Measurements from ENCODE around the gene HTN1.
"Not testable (repeated sequence)": the region's sequence is repeated elsewhere in the genome, so short reads cannot be mapped to it uniquely, and the experiment has no call there.

The HTN1 gene

DNA sequence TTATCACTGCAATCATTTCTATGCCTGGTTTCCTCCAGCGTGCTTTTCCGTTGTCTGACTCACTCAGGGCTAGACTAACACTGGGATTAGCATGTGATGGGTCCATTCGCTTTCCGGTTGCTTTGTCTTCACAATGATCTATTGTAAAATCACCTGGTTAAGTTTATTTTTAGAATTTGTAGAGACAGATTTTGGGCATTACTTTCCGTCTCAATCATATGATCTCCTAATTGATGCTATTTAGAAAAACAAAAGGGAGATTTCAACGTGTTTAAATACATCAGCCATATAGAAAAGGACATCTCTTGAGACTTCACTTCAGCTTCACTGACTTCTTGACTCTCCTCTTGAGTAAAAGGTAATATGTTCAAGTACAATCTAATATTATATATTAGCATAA is at the start of gene HTN1:
Gene HTN1 (plus strand): TSS at position 301 of the 400 bp plus-strand sequence. CDS start 2,639 bp downstream, outside the sequence.
- DNase-seq = not testable (repeated sequence)

GRCh38 chr4:70000711-70001110 is 49.5 kb upstream of the HTN1 start:
- DNase-seq = no peak

DNA sequence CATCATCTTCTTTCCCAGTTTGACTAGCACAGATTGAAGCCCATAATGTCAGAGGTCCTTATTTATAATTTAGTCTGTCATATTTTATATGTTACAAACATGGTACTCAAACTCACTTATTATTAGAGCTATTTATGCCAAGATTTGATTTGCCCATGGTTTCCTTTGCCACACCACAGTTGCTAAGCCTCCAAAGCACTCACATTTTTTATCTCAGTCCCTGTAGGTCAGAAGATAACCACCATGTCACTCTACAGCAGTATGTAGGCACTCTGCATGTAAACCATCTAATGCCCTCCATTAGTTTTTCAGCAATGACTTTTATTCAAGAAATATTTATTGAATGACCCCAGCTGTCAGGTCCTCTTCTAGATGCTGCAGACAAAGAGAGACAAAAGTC is 47.7 kb upstream of the HTN1 start:
- no peak for DNase-seq

DNA sequence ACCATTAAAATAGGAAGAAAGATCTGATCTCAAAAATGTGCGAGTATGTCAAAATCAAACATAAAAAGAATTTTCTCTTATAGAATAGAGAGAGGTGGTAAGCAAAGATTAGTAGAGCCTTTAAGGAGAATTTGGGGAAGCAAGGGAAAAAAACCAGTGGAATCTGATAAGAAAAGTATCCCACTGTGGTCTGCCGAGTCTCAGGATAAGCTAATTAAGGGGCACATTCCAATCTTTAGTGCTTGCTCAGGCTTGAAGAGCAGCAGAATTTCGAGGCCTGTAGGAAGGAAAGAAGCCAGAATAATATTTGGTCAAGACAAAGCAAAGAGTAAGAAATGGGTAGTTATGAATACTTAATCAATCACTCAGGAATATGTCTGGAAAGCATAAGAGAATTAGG is 41.5 kb upstream of the HTN1 start:
- no peak for DNase-seq

GRCh38 chr4:70019006-70019405 is 31.2 kb upstream of the HTN1 start:
- not testable (repeated sequence) for DNase-seq

- no peak for DNase-seq
Observed at GRCh38 chr4:70023218-70023617, 27.0 kb upstream of the HTN1 start.

- no peak for DNase-seq
Observed at GRCh38 chr4:70027011-70027410, 23.2 kb upstream of the HTN1 start.

GRCh38 chr4:70028159-70028558 is 22.1 kb upstream of the HTN1 start, which contains the start of gene HTN3:
Gene HTN3, plus strand, starts transcription at chr4:70028459. Its CDS starts 2,282 bp downstream, at chr4:70030741.
- DNase-seq = not testable (repeated sequence)

GRCh38 chr4:70037559-70037958 is 12.7 kb upstream of the HTN1 start:
- DNase-seq = not testable (repeated sequence)

DNA sequence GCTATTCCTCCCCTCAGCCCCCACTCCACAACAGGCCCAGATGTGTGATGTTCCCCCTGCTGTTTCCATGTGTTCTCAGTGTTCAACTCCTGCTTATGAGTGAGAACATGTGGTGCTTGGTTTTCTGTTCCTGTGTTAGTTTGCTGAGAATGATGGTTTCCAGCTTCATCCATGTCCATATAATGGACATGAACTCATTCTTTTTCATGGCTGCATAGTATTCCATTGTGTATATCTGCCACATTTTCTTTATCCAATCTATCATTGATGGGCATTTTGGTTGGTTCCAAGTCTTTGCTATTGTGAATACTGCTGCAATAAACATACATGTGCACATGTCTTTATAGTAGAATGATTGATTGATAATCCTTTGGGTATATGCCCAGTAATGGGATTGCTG is 10.3 kb upstream of the HTN1 start:
- DNase-seq = not testable (repeated sequence)

DNA sequence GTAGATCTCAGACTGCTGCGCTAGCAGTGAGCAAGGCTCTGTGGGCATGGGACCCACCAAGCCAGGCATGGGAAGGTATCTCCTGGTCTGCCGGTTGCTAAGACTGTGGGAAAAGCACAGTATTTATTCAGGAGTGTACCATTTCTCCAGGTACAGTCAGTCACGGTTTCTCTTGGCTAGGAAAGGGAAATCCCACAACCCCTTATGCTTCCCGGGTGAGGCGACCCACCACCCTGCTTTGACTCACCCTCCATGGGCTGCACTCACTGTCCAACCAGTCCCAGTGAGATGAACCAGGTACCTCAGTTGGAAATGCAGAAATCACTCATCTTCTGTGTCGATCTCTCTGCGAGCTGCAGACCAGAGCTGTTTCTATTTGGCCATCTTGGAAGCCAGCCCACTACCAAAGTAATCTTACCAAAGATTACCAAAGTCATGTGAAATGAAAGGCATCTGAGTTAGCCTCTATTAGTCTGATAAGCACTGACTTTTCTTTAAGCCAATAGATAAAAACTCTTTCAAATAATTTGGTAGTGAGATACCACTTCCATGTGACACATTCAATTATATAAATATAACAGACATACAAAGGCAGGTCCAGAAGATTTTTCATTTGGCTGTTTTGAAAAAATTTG is 8.5 kb upstream of the HTN1 start:
- no peak for DNase-seq

- DNase-seq = not testable (repeated sequence)
Observed at GRCh38 chr4:70056534-70056933, 6.3 kb downstream of the HTN1 start.

- no peak for DNase-seq
Observed at GRCh38 chr4:70057651-70058050, 7.4 kb downstream of the HTN1 start.

GRCh38 chr4:70059149-70059548 is 8.9 kb downstream of the HTN1 start:
- no peak for DNase-seq

DNA sequence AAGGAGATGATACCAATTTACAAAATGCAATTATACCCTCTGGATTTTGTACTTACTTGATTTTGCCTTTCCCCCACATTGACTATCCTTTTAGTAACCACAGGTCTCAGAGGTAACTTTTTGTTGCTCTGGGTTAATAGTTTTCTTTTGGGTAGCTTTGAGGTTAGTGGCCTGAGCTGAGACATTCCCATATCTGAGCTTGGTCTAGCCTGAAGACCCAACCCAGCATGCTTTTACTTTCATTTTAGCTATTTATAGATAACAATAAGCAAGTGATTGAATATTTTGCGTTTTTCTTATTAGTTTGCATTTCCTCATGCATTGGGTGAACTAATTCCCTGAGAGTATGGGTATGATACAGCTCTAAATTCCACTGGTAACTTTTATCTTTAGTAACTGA is 11.8 kb downstream of the HTN1 start:
- no peak for DNase-seq

DNA sequence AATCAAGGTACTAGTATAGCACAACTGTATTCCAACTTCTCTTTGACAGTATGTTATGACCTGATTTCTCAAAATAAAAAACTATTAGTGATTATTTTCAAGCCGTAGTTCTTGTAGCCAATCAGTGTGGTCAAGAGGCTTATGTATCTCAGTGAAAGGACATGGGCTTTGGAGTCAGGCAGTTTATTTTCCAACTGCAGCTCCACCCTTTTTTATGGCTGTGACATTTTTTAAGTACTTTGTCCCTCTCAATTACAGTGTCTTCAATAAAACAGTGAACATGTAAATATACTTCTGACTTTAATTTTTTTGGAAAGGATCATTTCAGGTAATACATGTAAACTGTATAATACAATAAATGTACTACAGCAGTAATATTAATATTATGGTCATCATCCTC is 30.0 kb downstream of the HTN1 start:
- DNase-seq = no peak

DNA sequence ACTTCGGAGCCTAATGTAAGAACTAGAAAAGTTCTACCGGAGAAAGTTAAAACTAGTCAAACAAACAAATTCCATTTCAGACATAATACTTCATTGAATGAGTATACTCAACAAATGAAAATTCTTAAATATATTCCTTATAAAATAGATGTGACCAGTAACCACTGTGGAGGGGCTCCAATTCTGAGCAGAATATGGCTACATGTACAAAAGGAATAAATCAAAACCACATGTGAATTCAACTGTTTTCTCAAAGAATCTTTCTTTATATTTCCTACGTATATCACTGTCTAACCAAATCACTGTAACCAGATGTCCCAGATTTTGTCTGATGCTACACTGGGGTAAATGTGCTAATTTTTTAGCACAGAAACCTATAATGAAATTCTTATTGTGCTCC is 49.0 kb downstream of the HTN1 start:
- DNase-seq = no peak
